IPS DF 4.7 (cell line): Measurements from ENCODE around the gene FGF1.
"Not testable (repeated sequence)": the region's sequence is repeated elsewhere in the genome, so short reads cannot be mapped to it uniquely, and the experiment has no call there.

Experiments
- DNase-seq: peaks from one replicate; pipeline ENCODE4 v3.0.0-alpha.2; 2013; ENCODE audit warnings: low spot score; ENCODE audit errors: extremely low read depth

Gene FGF1

GRCh38 chr5:142671266-142671665 lies 14.6 kb downstream of the FGF1 start:
- no peak for DNase-seq

- DNase-seq, result no peak
These were observed 15.1 kb downstream of the FGF1 start for GRCh38 chr5:142670804-142671203.

DNA sequence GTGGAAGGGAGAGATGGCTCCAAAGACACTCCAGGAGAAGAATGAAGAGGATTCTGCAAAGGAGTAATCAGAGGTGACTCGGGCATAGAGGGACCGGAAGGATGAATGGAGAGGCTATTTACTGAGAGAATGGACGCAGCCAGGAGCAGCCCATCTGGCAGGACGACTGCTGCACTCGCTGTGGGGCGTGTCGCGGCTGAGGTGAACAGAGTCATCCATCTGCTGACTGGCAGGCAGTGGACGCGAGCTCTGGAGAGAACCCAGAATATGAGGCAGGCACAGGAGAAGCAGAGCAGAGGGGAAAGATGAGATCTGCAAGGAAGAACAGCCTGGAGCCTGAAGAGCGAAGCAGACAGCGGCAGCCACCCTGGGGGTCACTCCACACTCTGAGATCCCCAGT lies 16.4 kb downstream of the FGF1 start:
- no peak for DNase-seq

DNA sequence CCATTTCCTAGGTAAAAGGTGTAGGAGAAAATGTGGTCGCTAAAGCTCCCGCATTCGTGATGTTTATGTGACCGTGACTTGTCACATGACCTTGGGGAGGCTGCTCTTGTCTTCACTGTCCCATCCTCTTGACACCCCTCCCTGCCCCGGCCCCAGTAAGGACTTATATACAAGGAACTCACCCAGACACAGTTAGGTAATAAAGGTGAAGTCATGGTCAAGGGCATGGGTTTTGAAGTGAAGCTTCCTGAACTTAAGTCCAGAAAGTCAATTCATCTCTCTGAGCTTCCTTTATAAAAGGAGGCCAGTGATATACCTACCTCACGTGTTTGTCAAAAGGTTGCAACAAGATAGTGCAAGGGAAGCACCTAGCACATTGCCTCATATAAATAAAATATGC lies 17.6 kb downstream of the FGF1 start:
- no peak for DNase-seq

DNA sequence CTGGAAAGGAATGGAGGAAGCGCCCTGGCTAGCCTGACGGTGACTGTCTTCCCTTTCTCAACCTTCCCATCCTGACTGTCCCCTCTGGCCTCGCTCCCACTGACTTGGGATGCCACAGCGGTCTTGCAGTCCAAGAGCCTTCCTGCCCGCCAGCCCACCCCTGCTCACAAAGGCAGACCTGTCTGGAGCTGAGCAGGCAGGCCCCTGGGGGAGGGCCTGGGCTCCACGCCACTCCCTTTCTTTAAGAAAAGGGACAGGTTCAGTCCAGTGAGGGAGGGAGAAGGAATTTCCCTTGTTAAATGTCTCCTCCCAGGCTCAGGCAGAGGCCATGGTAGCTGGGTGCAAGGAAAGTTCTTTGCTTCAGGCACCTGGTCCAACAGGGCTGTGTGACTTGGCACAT lies 18.1 kb downstream of the FGF1 start:
- DNase-seq, result no peak

DNA sequence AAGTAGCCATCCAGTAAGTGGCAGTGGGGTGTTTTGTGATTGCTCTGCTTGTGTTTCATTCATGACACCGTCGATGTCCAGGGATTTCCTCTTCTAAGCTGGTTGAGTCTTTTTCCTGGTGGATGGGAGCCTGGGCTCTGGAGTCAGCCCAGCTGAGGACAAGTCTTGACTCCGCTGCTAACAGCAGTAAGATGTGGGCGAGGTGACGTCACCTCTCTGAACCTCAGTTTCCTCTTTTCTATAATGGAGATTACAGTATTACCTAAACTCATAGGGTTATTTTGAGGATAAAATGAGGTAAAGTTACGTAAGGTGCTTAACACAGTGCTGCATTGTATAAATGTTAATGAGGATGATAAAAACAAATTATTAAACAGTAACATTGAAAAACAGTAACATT lies 21.3 kb downstream of the FGF1 start:
- DNase-seq, result no peak

GRCh38 chr5:142664067-142664466 lies 21.8 kb downstream of the FGF1 start:
- DNase-seq, result no peak

DNA sequence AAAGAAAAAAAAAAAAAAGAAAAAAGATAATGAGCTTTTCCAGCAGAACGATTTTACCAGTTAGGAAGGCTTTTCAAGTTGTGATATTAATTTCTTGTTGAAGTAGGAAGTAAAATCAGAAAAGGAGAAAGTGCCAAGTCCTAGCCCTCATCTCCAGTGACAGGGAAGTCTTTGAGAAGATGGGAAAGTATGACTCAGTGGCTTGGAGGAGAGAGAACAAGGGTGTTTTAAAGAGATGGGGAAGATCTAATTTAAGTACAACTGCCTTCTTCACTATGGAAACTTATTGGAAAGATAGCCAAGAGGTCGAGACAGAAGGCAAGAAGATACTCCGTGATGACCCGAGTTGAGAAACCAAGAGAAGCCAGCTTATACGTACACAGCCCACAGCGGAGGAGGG lies 22.6 kb downstream of the FGF1 start:
- DNase-seq, result no peak

DNA sequence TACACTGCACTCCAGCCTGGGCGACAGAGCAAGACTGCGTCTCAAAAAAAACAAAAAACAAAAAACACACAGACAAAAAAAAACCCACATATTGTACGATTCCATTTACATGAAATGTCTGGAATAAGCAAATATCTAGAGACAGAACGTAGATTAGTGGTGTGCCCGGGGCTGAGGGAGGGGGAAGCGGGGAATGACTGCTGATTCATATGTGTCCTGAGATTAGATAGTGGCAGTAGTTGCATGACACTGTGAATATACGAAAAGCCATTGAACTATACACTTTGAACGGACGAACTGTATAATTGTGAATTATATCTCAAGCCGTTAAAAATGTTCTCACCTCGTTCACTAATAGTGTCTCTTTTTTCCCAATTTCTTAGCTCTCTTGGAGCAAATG lies 23.9 kb downstream of the FGF1 start:
- no peak for DNase-seq

DNA sequence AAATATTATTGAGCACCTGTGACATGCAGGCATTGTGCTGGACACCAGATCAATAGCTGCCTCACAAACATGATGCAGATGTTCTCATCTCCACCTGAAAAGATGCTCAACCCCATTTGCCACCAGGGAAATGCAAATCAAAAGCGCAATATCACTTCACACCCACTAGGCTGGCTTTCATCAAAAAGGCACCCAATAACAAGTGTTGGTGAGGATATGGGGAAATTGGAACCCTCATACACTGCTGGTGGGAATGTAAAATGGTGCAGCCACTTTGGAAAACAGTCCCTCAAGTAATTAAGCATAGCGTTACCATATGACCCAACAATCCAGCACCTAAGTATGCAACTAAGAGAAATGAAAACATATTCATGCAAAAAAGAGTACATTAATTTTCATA lies 24.7 kb downstream of the FGF1 start:
- no peak for DNase-seq

- DNase-seq, result no peak
These were observed 25.2 kb downstream of the FGF1 start for GRCh38 chr5:142660731-142661130.

DNA sequence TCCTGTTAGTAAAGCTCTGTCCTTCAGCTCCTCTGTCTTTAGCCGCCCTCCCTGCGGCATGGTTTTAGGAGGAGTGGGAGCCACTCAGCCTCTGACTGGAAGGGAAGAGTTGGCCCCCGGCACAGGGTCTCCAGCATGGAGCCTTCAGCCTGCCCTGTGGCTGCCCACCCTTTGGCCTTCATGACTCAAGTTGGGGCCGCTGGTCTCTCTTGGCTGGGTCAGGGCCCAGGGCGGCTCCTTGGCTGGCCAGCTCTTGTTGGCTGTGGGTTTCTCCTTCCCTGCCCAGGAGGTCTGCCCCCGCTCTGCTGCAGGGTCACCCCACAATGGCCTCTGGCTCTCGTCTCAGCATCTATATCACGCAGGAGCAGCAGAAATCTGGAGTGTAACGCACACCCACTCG lies 25.7 kb downstream of the FGF1 start:
- no peak for DNase-seq

GRCh38 chr5:142659405-142659804 lies 26.5 kb downstream of the FGF1 start:
- DNase-seq, result no peak

DNA sequence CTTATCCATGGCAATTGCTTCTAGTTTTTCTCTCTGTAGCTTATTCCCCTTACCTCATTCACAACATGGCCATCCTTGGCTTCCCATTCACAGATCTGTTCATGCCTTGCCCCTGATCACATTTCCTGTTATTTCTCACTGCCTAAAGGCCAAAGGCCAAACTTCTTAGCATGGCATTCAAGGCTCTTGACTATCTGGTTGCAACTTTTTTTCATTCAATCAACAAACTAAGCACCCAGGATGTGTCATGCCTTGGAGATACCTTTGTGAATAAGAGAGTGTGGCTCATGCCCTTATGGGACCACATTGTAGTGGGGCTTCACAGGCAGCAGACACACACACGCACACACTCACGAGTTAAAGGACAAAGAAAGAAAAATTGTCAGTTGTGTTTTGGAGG lies 27.6 kb downstream of the FGF1 start:
- DNase-seq, result no peak

DNA sequence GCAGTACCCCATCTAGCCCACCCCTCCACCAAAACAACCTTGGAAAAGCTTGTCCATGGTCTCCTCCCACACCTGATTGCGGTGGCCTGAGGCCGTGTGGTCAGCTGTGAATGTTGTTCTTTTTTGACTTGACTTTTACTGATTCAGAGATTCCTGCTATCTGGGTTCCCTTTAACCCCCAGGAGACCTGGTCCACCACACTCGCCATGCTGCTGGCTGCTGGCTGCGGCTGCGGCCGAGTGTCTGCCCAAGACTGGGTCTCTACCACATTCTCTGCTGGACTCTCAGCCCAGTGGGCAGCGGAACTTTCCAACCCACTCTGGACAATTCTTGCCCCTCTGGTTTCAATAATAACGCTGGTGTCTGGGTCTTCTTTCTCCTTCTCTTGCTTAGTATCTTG lies 28.4 kb downstream of the FGF1 start:
- DNase-seq, result no peak

GRCh38 chr5:142655339-142656267 lies 30.3 kb downstream of the FGF1 start:
- peak; percentile 28 for DNase-seq

DNA sequence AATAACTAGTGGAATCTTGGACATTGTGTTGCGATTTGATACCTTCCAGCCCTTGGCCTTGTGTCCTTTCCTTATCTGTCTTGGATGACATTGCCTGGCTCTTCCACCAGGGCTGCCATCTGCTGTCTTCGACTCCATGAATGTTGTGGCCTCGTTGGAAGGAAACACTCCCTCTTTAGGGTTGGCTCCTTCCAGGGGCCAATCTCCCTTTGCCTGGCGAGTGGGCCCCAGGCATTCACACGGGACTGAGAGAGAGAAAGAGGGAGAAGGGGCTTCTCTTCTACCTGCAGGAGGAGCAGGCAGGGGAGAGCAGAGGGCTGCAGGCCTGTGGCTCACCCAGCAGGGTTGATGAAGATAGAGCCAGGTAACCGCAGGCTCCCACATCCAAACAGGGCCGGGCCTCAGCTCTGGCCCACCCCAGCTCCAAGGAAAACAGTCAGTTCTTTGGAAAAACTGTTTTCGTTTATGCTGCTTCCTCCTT lies 31.3 kb downstream of the FGF1 start:
- no peak for DNase-seq

- DNase-seq, result no peak
These were observed 32.6 kb downstream of the FGF1 start for GRCh38 chr5:142653321-142653720.

- no peak for DNase-seq
These were observed 33.3 kb downstream of the FGF1 start for GRCh38 chr5:142652563-142652962.

GRCh38 chr5:142650881-142651280 lies 35.0 kb downstream of the FGF1 start:
- no peak for DNase-seq

DNA sequence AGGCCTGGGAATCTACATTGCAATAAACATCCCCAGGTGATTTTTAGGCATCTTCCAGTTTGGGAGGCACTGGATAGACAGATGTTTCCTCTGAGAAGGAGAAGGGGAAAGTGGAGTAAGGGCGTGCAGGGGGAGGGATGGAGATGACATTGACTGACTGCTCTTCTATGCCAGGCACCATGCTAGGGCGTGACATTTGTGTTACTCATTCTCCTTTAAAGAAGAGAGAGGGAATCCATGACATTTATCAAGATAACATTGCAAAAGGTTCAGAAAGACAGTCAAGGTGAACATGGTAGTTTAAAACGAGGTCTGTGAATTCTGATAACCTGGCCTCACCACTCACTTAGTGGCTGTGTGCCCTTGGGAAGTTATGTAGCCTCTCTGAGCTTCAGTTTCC lies 35.8 kb downstream of the FGF1 start:
- no peak for DNase-seq

- not testable (repeated sequence) for DNase-seq
These were observed 37.8 kb downstream of the FGF1 start for GRCh38 chr5:142648108-142648507.

DNA sequence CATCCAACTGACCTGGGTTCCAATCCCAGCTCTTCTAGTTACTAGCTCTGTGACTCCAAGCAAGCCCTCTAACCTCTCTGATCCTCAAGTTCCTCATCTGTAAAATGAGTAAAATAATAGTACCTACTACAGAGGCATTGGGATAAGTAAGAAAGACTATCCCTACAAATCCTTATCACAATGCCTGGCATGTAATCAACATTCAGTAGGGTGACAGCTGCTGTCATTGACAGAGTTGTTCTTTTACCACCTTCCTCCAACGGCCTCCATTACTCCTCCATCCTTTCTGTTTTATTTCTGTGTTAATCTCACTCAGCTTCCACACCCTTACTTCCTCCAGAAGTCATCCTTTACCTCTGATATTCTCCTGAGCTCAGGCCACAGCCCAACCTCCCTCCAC lies 40.4 kb downstream of the FGF1 start:
- no peak for DNase-seq
